Measurements from ENCODE around the gene CARS1.

CARS1 gene

DNA sequence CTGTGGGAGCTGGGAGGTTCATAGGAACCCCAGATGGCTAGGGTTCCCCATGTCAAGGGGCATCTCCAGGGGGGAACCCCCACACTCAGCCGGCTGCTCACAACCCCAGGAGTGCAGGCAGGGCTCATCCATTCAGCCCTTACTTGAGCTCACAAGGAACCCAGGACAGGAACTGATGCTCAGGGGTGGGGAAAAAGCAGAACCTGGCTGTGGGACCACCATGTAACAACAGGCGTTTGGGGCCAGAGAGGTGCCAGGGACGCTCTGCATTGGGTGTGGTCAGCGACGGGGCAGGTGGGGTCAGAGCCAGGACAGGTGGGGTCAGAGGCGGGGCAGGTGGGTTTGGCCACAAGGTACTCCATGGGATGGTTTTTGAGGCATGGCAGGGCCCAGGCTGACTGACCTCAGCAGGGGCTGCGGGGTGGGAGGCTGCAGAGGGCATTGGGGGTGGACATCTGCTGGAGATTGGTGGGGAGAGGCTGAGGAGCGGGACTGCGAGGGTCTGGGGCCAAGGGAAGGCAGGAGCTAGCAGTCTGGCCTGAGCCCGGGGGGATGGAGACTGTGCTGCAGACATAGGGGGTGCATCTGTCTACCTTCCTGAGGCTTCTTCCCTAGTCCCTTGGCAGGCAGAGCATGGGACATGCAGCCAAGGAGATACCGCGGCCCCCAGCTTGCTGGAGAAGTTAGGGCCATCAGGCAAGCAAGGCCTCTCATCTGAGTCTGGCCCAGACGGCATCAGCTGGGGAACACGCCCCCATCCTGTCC lies 34.0 kb upstream of the CARS1 start:
- Histone ChIP-seq H3K4ac (ENCODE audit: low read length) (no peak overlapping the region), H2BK5ac (ENCODE audit: low read length) (peak overlapping the region; percentile 58), H3K4me1 (ENCODE audit: control insufficient read depth in 2 of 2, insufficient read depth in 1 of 2, low read depth in 1 of 2, low read length in 2 of 2) (peaks cover 8 to 16% of the 10 kb centered on the region in 2 donors), H3K9me3 (replicated peaks in 1 of 2; ENCODE audit: control insufficient read depth in 2 of 2, insufficient read depth in 1 of 2, low read depth in 1 of 2, low read length in 2 of 2) (no peaks in the 10 kb centered on the region), H3K27ac (replicated peaks; ENCODE audit: low read length) (no peak overlapping the region), H2BK120ac (ENCODE audit: low read depth, low read length) (no peak overlapping the region), H4K8ac (ENCODE audit: low read depth, low read length) (no peak overlapping the region), H2BK12ac (ENCODE audit: low read length) (peak overlapping the region; percentile 50), H3K4me2 (ENCODE audit: insufficient read depth, low read length, poor library complexity, severe bottlenecking) (no peak overlapping the region), H2AK5ac (ENCODE audit: low read depth, low read length) (peak overlapping the region; percentile 65), H3K9ac (ENCODE audit: low read depth, low read length, poor library complexity) (peak overlapping the region; percentile 65), H3K4me3 (ENCODE audit: low read length in 2 of 2) (no peak overlapping the region), H3K18ac (ENCODE audit: low read length) (peak overlapping the region; percentile 79), H4K91ac (ENCODE audit: low read depth, low read length, poor library complexity) (no peak overlapping the region), H2AFZ (ENCODE audit: low read length) (no peak overlapping the region), H2BK15ac (ENCODE audit: low read length) (no peak overlapping the region), H3K36me3 (replicated peaks in 1 of 2; ENCODE audit: control insufficient read depth in 2 of 2, insufficient read depth in 2 of 2, low read length in 2 of 2) (peaks cover 5 to 10% of the 10 kb centered on the region in 2 donors), H3K14ac (ENCODE audit: low read length) (peak overlapping the region; percentile 22), H3K27me3 (ENCODE audit: control insufficient read depth in 3 of 3, insufficient read depth in 3 of 3, low read depth in 1 of 3, low read length in 3 of 3) (no peaks in the 10 kb centered on the region), H3K23ac (ENCODE audit: low read depth, low read length, poor library complexity) (peak overlapping the region; percentile 75), H3K79me1 (ENCODE audit: low read depth, low read length) (peaks cover 2% of the 10 kb centered on the region)
- WGBS, 2 donors (ENCODE audit: extremely low coverage in 2 of 2, insufficient read length in 2 of 2, insufficient replicate concordance in 1 of 2) = no CpG with 5 or more reads among the region's 14 CpGs
- DNase-seq (ENCODE audit: low spot score) = no peak

DNA sequence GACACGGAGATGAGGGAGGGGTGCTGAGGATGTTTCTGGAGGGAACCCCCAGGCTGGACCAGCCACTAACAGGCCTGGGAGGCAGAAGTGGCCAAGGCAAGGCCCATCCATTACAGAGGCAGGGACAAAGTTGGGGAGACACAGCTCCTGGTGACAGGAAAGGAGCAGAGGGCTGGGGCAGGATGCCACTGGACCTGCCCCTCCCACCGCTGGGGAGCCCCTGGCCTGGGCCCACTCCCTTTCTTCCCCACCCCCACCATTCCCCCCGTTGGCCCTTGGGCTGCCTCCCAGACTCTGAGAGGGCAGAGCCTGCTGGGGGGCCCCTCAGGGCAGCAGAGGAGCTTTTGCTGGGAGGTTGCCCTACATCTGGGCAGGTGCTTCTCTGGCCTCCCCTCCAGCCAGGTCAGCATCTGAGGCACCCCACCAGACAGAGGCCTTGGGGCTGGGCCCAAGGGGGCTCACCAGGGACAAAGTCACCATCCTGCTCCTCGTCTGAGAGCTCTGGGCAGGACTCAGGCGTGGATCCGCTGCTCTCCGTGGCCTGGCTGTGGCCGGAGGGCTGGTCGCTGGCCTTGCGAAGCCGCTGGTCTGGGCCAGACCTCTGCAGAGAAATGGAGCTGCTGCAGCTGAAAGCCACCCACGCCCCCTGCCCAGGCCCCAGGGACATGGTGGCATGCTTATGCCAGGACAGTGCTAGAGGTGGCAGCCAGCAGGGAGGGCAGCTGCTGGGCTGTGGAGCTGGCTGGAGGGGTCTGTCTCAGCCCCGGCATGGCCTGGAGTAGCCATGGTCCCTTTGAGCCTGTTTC lies 33.1 kb upstream of the CARS1 start:
- peak overlapping the region; percentile 39 for H2BK15ac ChIP-seq (ENCODE audit: low read length)
- H3K14ac ChIP-seq (ENCODE audit: low read length) = no peak overlapping the region
- no peaks in the 10 kb centered on the region for H3K27me3 ChIP-seq (ENCODE audit: control insufficient read depth in 3 of 3, insufficient read depth in 3 of 3, low read depth in 1 of 3, low read length in 3 of 3)
- no peak overlapping the region for H4K8ac ChIP-seq (ENCODE audit: low read depth, low read length)
- H4K91ac ChIP-seq (ENCODE audit: low read depth, low read length, poor library complexity) = no peak overlapping the region
- WGBS, 2 donors (ENCODE audit: extremely low coverage in 2 of 2, insufficient read length in 2 of 2, insufficient replicate concordance in 1 of 2) = no CpG with 5 or more reads among the region's 13 CpGs
- peaks cover 2% of the 10 kb centered on the region for H3K79me1 ChIP-seq (ENCODE audit: low read depth, low read length)
- H3K23ac ChIP-seq (ENCODE audit: low read depth, low read length, poor library complexity) = peak overlapping the region; percentile 75
- no peak overlapping the region for H2AK5ac ChIP-seq (ENCODE audit: low read depth, low read length)
- H3K36me3 ChIP-seq (replicated peaks in 1 of 2; ENCODE audit: control insufficient read depth in 2 of 2, insufficient read depth in 2 of 2, low read length in 2 of 2) = peaks cover 5 to 10% of the 10 kb centered on the region in 2 donors
- H3K18ac ChIP-seq (ENCODE audit: low read length) = peak overlapping the region; percentile 53
- no peak overlapping the region for H2AFZ ChIP-seq (ENCODE audit: low read length)
- no peak for DNase-seq (ENCODE audit: low spot score)
- no peak overlapping the region for H3K4ac ChIP-seq (ENCODE audit: low read length)
- H2BK12ac ChIP-seq (ENCODE audit: low read length) = peak overlapping the region; percentile 42
- no peak overlapping the region for H3K4me2 ChIP-seq (ENCODE audit: insufficient read depth, low read length, poor library complexity, severe bottlenecking)
- H3K4me3 ChIP-seq (ENCODE audit: low read length in 2 of 2) = no peak overlapping the region
- no peak overlapping the region for H3K27ac ChIP-seq (replicated peaks; ENCODE audit: low read length)
- no peak overlapping the region for H2BK5ac ChIP-seq (ENCODE audit: low read length)
- H2BK120ac ChIP-seq (ENCODE audit: low read depth, low read length) = no peak overlapping the region
- H3K4me1 ChIP-seq (ENCODE audit: control insufficient read depth in 2 of 2, insufficient read depth in 1 of 2, low read depth in 1 of 2, low read length in 2 of 2) = peaks cover under 1 to 11% of the 10 kb centered on the region in 2 donors
- no peaks in the 10 kb centered on the region for H3K9me3 ChIP-seq (replicated peaks in 1 of 2; ENCODE audit: control insufficient read depth in 2 of 2, insufficient read depth in 1 of 2, low read depth in 1 of 2, low read length in 2 of 2)
- H3K9ac ChIP-seq (ENCODE audit: low read depth, low read length, poor library complexity) = no peak overlapping the region

DNA sequence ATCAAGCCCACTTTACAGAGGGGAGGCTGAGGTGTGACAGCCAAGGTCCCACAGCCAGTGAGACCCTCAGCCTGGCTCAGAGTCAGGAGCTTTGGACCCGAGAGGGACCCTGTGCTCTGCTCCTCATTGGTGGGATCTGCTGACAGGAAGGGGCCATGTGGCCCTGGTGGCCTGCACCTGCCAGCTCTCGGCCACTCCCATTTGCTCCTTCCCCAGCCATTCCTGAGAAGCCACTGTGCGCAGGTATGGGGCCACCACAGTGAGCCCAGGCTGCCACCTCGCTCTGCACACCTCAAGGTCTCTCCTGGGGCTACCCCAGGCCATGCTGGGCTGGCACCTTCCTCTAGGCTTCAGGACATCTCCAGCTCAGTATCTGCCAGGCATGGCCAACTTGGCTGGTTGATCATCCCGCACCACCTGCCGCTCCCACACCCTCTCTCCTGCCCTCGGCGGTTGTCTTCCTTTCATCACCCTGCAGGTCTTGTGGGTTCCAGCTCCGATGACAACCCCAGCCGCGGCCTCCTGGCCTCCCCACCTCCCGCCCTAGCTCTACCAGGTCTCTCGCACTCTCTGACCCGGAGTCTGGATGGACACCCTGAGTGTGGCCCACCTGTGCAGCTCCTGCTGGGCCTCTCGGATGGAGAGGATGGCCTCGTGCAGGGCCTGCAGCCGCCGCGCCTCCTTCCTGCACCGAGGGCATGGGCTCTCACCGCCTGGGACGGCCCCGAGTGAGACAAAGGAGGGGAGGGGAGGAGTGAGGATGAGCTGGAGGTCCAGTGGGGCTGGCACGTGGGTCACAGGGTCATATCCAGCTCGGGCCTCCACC lies 32.2 kb upstream of the CARS1 start:
- no peaks in the 10 kb centered on the region for H3K27me3 ChIP-seq (ENCODE audit: control insufficient read depth in 3 of 3, insufficient read depth in 3 of 3, low read depth in 1 of 3, low read length in 3 of 3)
- peak overlapping the region; percentile 37 for H3K9ac ChIP-seq (ENCODE audit: low read depth, low read length, poor library complexity)
- no peak overlapping the region for H3K27ac ChIP-seq (replicated peaks; ENCODE audit: low read length)
- no peak overlapping the region for H3K4me3 ChIP-seq (ENCODE audit: low read length in 2 of 2)
- no peak overlapping the region for H2AK5ac ChIP-seq (ENCODE audit: low read depth, low read length)
- H2AFZ ChIP-seq (ENCODE audit: low read length) = no peak overlapping the region
- H3K4me1 ChIP-seq (ENCODE audit: control insufficient read depth in 2 of 2, insufficient read depth in 1 of 2, low read depth in 1 of 2, low read length in 2 of 2) = peaks cover 0 to 8% of the 10 kb centered on the region in 2 donors
- no peak overlapping the region for H2BK12ac ChIP-seq (ENCODE audit: low read length)
- H3K9me3 ChIP-seq (replicated peaks in 1 of 2; ENCODE audit: control insufficient read depth in 2 of 2, insufficient read depth in 1 of 2, low read depth in 1 of 2, low read length in 2 of 2) = no peaks in the 10 kb centered on the region
- H2BK15ac ChIP-seq (ENCODE audit: low read length) = peak overlapping the region; percentile 39
- H3K36me3 ChIP-seq (replicated peaks in 1 of 2; ENCODE audit: control insufficient read depth in 2 of 2, insufficient read depth in 2 of 2, low read length in 2 of 2) = peaks cover 5 to 7% of the 10 kb centered on the region in 2 donors
- DNase-seq (ENCODE audit: low spot score) = no peak
- H3K79me1 ChIP-seq (ENCODE audit: low read depth, low read length) = peaks cover 2% of the 10 kb centered on the region
- no peak overlapping the region for H4K8ac ChIP-seq (ENCODE audit: low read depth, low read length)
- no peak overlapping the region for H2BK5ac ChIP-seq (ENCODE audit: low read length)
- H2BK120ac ChIP-seq (ENCODE audit: low read depth, low read length) = no peak overlapping the region
- H4K91ac ChIP-seq (ENCODE audit: low read depth, low read length, poor library complexity) = no peak overlapping the region
- H3K23ac ChIP-seq (ENCODE audit: low read depth, low read length, poor library complexity) = peak overlapping the region; percentile 36
- H3K4me2 ChIP-seq (ENCODE audit: insufficient read depth, low read length, poor library complexity, severe bottlenecking) = no peak overlapping the region
- H3K4ac ChIP-seq (ENCODE audit: low read length) = no peak overlapping the region
- no peak overlapping the region for H3K14ac ChIP-seq (ENCODE audit: low read length)
- H3K18ac ChIP-seq (ENCODE audit: low read length) = no peak overlapping the region
- WGBS, 2 donors (ENCODE audit: extremely low coverage in 2 of 2, insufficient read length in 2 of 2, insufficient replicate concordance in 1 of 2) = no CpG with 5 or more reads among the region's 25 CpGs

Data from neuronal stem cell (in vitro differentiated cells).